HS-27A (cell line): ENCODE data around the gene AGO3.
A peak's percentile ranks its signal among the peaks of the same experiment; 100 is the strongest.
"Not testable (repeated sequence)": the region's sequence is repeated elsewhere in the genome, so short reads cannot be mapped to it uniquely, and the experiment has no call there.

Source experiments
- DNase-seq: peaks from one replicate; pipeline ENCODE4 v3.0.0-alpha.2; 2012; ENCODE audit warnings: low read depth, missing footprints

The AGO3 gene

GRCh38 chr1:35925741-35926140 lies 5.2 kb upstream of the AGO3 start:
- no peak for DNase-seq

GRCh38 chr1:35927472-35927871 lies 3.4 kb upstream of the AGO3 start:
- DNase-seq: no peak

DNA sequence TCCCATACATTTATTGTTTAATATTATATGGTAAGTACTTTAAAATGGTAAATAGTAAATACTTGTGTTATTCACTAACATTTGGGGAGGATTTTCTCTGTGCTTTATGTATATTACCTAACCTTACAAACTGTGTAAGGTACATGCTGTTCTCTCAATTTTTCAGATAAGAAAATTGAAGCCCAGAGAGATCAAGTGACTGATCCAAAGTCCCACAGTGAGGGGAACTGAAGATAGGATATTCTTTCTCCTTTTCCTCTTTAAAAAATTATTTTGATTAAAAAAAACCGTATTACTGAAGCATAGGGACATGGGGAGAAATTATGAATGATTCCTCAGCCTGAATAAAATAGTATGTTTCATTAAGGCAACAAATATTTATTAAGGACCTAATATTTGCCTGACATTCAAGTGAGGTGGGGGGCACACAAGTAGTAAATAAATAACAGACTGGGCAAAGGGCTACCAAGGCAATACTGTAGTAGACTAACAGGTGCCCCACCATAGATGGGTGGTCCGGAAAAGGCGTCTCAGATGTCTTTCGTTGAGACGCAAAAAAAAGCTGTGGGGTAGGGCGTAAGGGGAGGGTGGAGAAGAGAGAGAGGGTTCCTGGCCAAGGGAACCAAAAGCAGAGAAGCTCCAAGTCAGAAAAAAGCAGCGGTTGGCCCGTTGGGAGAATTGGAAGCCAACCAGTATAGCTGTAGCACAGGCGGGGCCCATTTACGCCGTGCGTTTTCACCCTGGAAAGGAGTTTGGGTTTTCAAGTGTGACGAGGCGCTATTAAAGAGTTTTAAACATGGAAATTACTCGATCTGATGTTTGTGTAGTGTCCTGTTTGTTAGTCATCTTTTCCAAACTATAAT lies 944 bp upstream of the AGO3 start:
- DNase-seq: peak; percentile 29

DNA sequence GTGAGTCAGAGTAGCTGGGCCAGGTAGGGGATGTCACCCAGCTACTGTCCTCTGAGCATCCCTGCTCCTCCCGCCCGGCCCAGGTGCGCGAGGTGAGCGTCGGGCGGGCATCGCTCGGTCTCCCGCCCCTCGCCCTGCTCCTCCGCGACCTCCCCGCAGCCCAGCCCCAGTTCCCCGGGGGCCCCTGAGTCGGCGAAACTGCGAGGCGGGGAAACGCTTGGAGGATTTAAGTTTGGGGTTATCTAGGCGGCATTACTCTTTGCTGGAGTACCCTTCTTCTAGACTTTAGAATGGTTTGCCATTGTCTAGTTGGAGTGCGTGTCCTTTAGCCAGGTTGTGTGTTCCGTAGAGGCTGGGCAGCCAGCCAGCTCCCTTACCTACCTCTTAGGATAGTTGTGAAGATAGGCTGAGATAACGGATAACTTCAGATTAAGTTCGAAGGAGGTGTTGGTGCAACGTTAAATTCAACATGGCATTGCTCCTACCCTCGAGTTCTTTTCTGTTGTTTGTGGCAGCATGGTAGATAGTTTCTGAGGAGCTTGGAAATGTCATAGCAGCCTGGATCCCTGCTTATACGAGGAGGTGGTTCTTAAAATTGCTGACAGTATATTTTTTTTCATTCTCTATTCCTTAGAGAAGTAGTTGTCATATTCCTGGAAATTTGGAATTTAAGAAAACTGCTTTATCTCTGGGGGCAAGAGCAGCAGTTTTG lies 697 bp downstream of the AGO3 start:
- DNase-seq: peak; percentile 9

GRCh38 chr1:35932158-35932636 lies 1.3 kb downstream of the AGO3 start:
- no peak for DNase-seq

DNA sequence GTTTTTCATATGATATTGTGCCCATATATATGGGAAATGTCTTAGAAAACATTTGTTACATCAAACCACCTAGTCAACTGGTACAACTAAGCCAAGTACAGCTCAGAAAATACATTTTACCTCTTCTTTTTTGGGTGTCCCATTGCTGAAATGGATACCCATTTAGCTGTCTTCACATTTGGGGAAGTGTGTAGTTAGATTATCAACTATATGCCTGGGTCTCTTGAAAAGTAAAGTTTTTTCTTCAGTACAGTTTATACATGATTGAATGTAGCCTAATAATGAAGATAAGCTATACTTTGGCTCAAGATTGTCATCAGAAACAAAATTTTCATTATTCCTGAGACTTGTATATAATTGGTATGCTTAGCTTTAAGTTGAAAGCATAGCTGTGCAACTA lies 2.0 kb downstream of the AGO3 start:
- DNase-seq: no peak

- DNase-seq: no peak
These were observed 4.8 kb downstream of the AGO3 start for GRCh38 chr1:35935442-35936388.

DNA sequence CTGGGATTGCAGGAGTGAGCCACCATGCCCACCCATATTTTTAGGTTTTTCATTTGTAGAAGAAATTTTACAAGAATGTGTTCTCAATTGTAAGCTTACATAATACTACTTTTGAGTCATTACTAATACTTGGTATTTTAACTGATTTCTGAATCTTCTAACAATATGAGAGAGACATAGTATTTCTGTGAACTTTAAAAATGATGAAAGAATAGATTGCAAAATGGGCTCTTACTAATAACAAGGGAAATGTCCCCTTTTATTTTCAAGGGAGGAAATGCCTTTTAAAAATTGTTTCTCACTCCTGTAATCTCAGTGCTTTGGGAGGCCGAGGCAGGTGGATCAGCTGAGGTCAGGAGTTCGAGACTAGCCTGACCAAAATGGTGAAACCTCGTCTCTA lies 5.9 kb downstream of the AGO3 start:
- DNase-seq: no peak

GRCh38 chr1:35939484-35939883 lies 8.6 kb downstream of the AGO3 start:
- DNase-seq: no peak

- no peak for DNase-seq
These were observed 14.4 kb downstream of the AGO3 start for GRCh38 chr1:35945327-35945726.

DNA sequence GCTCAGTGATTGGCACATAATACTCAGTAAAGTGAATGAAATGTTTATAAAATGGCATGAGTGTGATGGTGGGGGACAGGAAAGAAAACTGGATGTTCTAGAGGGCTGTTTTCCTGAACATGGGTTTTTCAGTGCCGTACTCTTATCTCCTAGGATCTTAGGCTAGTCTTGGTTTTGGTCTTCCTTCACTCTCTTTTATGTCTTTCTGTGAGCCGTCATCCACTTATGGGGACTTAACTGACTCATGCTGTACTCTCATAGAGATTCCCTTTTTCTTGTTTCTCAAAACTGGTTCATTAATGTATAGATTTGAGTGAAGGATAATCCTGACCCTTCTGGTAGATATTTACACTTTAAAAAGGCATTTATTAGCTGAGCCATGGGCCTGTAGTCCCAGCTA lies 16.6 kb downstream of the AGO3 start:
- DNase-seq: no peak

- no peak for DNase-seq
These were observed 27.7 kb downstream of the AGO3 start for GRCh38 chr1:35958558-35958957.

DNA sequence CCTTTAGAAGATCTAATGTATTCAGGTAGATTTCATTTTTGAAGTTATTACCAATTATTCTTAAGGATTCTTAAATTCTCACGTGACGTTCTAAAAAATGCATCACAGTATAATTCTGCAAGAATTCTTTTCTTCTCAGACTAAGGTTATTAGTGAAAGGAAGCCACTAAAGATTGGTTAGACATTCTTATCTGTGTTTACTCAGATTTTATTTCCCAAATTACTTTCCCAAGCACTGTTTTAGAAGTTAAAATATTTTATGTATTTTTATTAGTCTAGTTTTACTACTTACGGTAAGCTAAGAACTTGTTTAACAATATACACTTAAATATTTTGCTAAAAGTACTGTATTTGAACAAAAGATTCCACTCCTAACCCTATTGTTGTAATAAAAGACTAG lies 28.4 kb downstream of the AGO3 start:
- no peak for DNase-seq

DNA sequence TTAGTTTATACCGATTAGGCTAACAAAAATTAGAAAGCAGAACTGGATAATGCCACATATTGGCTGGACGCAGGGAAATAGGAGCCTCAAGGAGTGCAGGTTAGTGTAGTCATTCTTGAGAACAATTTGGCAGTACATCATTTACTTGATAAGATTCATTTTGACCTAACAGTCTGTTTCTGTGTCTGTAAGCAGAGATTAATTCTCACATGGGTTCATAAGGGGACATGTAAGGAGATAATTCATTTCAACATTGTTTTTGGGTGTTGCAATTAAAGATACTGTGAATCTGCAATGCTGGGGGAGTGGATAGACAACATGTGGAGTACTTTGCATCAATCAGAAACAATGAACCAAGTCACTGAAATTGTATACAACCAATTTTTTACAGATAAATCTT lies 32.0 kb downstream of the AGO3 start:
- no peak for DNase-seq

GRCh38 chr1:35964277-35964676 lies 33.4 kb downstream of the AGO3 start:
- not testable (repeated sequence) for DNase-seq

- DNase-seq: no peak
These were observed 37.5 kb downstream of the AGO3 start for GRCh38 chr1:35968396-35968795.

- DNase-seq: no peak
These were observed 40.7 kb downstream of the AGO3 start for GRCh38 chr1:35971601-35972000.

- DNase-seq: not testable (repeated sequence)
These were observed 41.7 kb downstream of the AGO3 start for GRCh38 chr1:35972631-35973030.

DNA sequence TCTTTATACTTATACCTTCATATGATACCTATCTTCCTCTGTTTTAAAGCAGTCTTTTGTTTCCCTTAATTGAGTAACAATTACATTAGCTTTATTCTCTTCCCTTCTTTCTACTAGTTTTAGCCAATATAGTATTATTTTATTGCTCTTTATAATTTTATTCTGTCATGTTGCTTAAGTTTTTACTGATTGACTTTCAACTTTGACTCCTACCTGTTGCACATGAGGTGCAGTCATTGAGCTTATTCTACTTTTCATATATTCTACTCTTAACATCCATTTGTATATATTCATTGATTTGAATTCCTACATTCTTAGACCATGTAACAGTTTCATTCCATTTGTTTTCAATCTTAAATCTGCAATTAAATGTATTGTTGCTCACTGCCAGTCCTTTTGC lies 49.2 kb downstream of the AGO3 start:
- no peak for DNase-seq

DNA sequence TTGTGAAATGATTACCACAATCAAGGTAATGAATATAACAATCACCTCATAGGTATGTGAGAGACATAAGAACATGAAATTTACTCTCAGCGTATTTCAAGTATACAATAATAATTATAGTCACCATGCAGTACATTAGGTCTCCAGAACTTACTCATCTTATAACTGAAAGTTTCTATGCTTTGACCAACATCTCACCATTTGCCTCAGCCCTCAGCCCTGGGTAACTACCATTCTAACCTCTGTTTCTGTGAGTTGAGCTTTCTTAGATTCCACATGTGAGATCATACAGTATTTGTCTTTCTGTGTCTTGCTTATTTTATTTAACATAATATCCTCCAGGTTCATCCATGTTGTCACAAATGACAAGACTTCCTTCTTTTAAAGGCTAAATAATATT lies 57.3 kb downstream of the AGO3 start:
- DNase-seq: no peak

GRCh38 chr1:36006941-36007500 lies 76.1 kb downstream of the AGO3 start:
- no peak for DNase-seq

DNA sequence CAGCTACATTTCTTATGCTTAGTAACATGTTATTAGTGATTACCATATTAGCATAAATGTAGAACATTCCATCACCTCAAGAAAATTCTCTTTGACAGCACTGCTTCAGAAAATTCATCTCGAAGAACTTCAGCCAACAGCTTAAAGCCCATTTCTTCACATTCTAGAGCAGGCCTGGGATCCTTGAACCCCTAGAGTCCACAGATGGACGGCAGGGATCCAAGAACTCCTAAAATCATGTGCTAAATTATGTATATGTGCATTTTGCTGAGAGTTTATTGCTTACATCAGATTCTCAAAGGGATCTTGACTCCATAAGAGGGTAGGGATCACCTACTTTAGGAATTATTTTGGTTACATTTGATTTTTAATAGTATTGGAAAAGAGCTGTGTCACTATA lies 76.8 kb downstream of the AGO3 start:
- no peak for DNase-seq
